ENCODE measurements around the gene CSTPP1.
"Not testable (repeated sequence)": the region's sequence is repeated elsewhere in the genome, so short reads cannot be mapped to it uniquely, and the experiment has no call there.

The CSTPP1 gene

GRCh38 chr11:47183031-47183856 is 246.7 kb downstream of the CSTPP1 start:
- DNase-seq (ENCODE audit: low read depth), result no peak

- no peak for DNase-seq (ENCODE audit: low read depth)
Observed at GRCh38 chr11:47183969-47184368, 247.4 kb downstream of the CSTPP1 start.

- no peak for DNase-seq (ENCODE audit: low read depth)
Observed at GRCh38 chr11:47184711-47185304, 248.2 kb downstream of the CSTPP1 start.

GRCh38 chr11:47185305-47186075 is 248.9 kb downstream of the CSTPP1 start:
- no peak for DNase-seq (ENCODE audit: low read depth)

GRCh38 chr11:47186076-47186699 is 249.6 kb downstream of the CSTPP1 start, which contains the start of gene PACSIN3:
TSS of gene PACSIN3 (minus strand) at chr11:47186434. CDS start at chr11:47182727, 3,707 bp downstream.
- no peak for DNase-seq (ENCODE audit: low read depth)

GRCh38 chr11:47186700-47187695 is 250.4 kb downstream of the CSTPP1 start:
- DNase-seq (ENCODE audit: low read depth), result peak; percentile 28

GRCh38 chr11:47187723-47188122 is 251.2 kb downstream of the CSTPP1 start:
- DNase-seq (ENCODE audit: low read depth), result no peak

- DNase-seq (ENCODE audit: low read depth), result no peak
Observed at GRCh38 chr11:47188259-47188658, 251.7 kb downstream of the CSTPP1 start.

GRCh38 chr11:47189100-47189834 is 252.7 kb downstream of the CSTPP1 start:
- DNase-seq (ENCODE audit: low read depth), result no peak

GRCh38 chr11:47191137-47191536 is 254.6 kb downstream of the CSTPP1 start:
- not testable (repeated sequence) for DNase-seq (ENCODE audit: low read depth)

GRCh38 chr11:47192111-47192510 is 255.6 kb downstream of the CSTPP1 start:
- DNase-seq (ENCODE audit: low read depth), result no peak

GRCh38 chr11:47198161-47198560 is 261.6 kb downstream of the CSTPP1 start:
- not testable (repeated sequence) for DNase-seq (ENCODE audit: low read depth)

- DNase-seq (ENCODE audit: low read depth), result no peak
Observed at GRCh38 chr11:47201015-47201414, 264.5 kb downstream of the CSTPP1 start.

- DNase-seq (ENCODE audit: low read depth), result no peak
Observed at GRCh38 chr11:47202576-47202975, 266.0 kb downstream of the CSTPP1 start.

GRCh38 chr11:47204637-47204989 is 268.1 kb downstream of the CSTPP1 start:
- no peak for DNase-seq (ENCODE audit: low read depth)

- not testable (repeated sequence) for DNase-seq (ENCODE audit: low read depth)
Observed at GRCh38 chr11:47206577-47206976, 270.0 kb downstream of the CSTPP1 start.

- DNase-seq (ENCODE audit: low read depth), result no peak
Observed at GRCh38 chr11:47207459-47207858, 270.9 kb downstream of the CSTPP1 start.

GRCh38 chr11:47208008-47208552 is 271.5 kb downstream of the CSTPP1 start:
- DNase-seq (ENCODE audit: low read depth), result not testable (repeated sequence)

- no peak for DNase-seq (ENCODE audit: low read depth)
Observed at GRCh38 chr11:47208628-47209027, 272.1 kb downstream of the CSTPP1 start.

All from activated gamma-delta T cell treated with anti-CD3 and anti-CD28 coated beads, Interleukin-2, amount 50 U/mL, for 16 hours (primary cell).